Adrenal gland (tissue), 12 donors: ENCODE results near the gene PTPN14. TPM values are rescaled to one million over a fixed set of nuclear protein-coding genes. Genes with fewer than 3 reads are reported as not detected.

ENCODE experiments used
- DNase-seq, 7 donors: peaks; one replicate each; pipeline ENCODE4 v3.0.0-alpha.2; 2019 to 2020
- H3K27ac ChIP-seq, 5 donors: fragments of 200-600 bp; sonication (generic) in 4 of 5; 1 replicate in 3 of 5; 2 replicates in 2 of 5; pipeline versions ENCODE4 v1.5.1 to v1.8.0; 2016 to 2020; ENCODE audit warnings: mild to moderate bottlenecking in 1 of 5
- H3K27me3 ChIP-seq: fragments of 200-600 bp; 2 replicates; pipeline ENCODE4 v1.8.0; 2021
- H3K36me3 ChIP-seq, 2 donors: fragments of 200-600 bp; replicated peaks in 1 of 2; 1 replicate in 1 of 2; 2 replicates in 1 of 2; pipeline versions ENCODE4 v1.5.1 to v1.8.0; 2018 to 2022
- H3K4me1 ChIP-seq, 2 donors: fragments of 200-600 bp; replicated peaks in 1 of 2; 1 replicate in 1 of 2; 2 replicates in 1 of 2; pipeline versions ENCODE4 v1.5.1 to v1.8.0; 2018 to 2021
- H3K4me3 ChIP-seq, 4 donors: fragments of 200-600 bp; sonication (generic) in 3 of 4; one replicate each; pipeline ENCODE4 v1.5.1; 2016 to 2018
- H3K9me3 ChIP-seq, 3 donors: fragments of 200-600 bp; sonication (generic) in 1 of 3; replicated peaks in 1 of 3; 1 replicate in 2 of 3; 2 replicates in 1 of 3; pipeline versions ENCODE4 v1.5.1 to v1.8.0; 2016 to 2021
- POLR2A ChIP-seq, 2 donors: fragments of 450-650 bp; IDR thresholded peaks; one replicate each; pipeline ENCODE4 v1.6.1; 2017; ENCODE audit warnings: antibody characterized with exemption in 2 of 2, mild to moderate bottlenecking in 2 of 2, moderate library complexity in 1 of 2
- WGBS, 4 donors: extraction: QIAGEN DNeasy Blood & Tissue Kit in 2 of 4; methylation state at CpG; one replicate each; pipeline versions ENCODE4 v1.1.5 to v1.1.7; 2013 to 2017; 5-methylcytosine and 5-hydroxymethylcytosine counted together
- intact Hi-C, 2 donors: fragments of 100-400 bp; cut with DNase I; formaldehyde crosslinking; loops; one replicate each; pipeline versions ENCODE4 v1.14.1 to v1.15.0; 2022 to 2023
- polyA plus RNA-seq, 3 donors: library from polyadenylated mRNA; stranded (reverse); fragments of 200-250 nt in 2 of 3; fragments of 350-450 nt in 1 of 3; fragmentation: Illumina TruSeq in 1 of 3; extraction: RNeasy Lipid Tissue Mini Kit (QIAGEN cat#74804) in 1 of 3; gene quantifications; one replicate each; pipeline ENCODE4 v1.2.3, GENCODE V29; 2013 to 2014
- total RNA-seq, 9 donors: library from RNA; depleted of rRNA in 4 of 9; stranded (reverse); fragments of >200 nt in 4 of 9; fragments of 120-200 nt in 1 of 9; fragmentation: NEBNext Ultra II Directional in 1 of 9; extraction: Animal tissue kit (Norgen Biotek cat#: 25700) in 1 of 9; gene quantifications; one replicate each; pipeline versions ENCODE4 v1.1.0 to v1.2.4, GENCODE V29; 2013 to 2023
- TF ChIP-seq, protein P1 (sequence below), 6 experiments: fragments of 450-650 bp in 4 of 6; fragments of 200-600 bp in 2 of 6; sonication (generic) in 1 of 6; IDR thresholded peaks; 1 replicate in 5 of 6; 2 replicates in 1 of 6; pipeline versions ENCODE4 v1.5.1 to v1.8.0; 2016 to 2021; ENCODE audit warnings: antibody characterized with exemption in 6 of 6, mild to moderate bottlenecking in 2 of 6, moderate library complexity in 1 of 6
- donor health status: healthy with polysubstance abuse.
- donor health status: Bipolar disorder and iron deficiency.
- donor health status: DM: yes; HTN: yes; CAD: no.
- donor health status: DM: no; HTN: no; CAD: no.
- donor health status: DM: no; HTN: no; CAD: no.
- donor health status: DM: yes; HTN: yes; CAD: no.

Gene PTPN14
- total and polyA plus RNA-seq, 12 donors, result 7.9 to 96.2 (median 32.0) TPM

DNA sequence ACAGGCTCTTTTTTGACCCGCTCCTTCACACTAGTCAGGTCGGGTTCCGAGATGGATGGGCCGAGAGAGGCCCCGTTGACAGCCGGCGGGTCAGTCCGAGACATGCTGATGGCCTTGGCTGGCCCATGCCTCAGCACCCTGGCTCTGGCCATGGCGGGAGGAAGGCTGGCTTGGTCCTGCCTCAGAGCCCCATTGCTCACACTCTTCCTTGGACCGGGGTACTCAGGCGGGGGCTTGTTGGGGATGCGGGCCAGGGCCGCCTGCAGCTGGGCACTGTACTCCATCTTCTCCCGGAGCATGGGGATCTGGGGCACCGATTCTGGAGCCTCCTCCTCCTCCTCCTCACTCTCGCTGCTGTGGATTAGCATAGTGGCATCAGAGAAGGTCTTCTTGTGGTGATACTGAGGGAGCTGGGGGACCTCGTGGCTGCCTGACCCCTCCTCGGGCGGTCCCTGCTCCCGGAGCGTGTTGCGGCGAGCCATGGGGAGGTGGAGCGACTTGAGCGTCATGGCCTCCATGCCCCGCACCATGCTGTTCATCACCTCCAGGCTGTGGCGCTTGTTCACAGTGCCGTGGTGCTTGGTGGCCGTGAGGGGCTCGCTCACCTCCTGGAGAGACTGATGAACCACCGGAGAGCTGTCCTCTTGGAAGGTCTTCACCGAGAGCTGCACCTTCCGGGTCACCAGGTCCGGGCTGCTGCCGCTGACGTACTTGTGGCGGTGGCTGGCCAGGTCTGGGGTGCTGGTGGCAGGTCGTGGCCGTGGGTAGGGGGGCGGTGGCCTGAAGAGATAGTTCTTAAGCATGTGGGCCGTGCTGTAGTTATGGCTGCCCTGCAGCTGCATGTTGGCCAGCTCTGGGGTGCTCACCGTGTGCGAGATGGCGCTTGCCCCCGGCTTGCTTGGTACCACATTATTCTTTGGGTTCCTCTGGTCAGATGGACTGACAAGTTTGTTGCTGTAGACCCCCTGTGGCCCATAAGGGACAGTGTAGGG lies 167.7 kb downstream of the PTPN14 start:
- H3K27ac ChIP-seq, result no peak overlapping the region
- no peaks in the 10 kb centered on the region for H3K27me3 ChIP-seq
- TF ChIP-seq POLR2A (IDR thresholded peaks at IDR 0.05), result no peak
- TF ChIP-seq, protein P1, sequence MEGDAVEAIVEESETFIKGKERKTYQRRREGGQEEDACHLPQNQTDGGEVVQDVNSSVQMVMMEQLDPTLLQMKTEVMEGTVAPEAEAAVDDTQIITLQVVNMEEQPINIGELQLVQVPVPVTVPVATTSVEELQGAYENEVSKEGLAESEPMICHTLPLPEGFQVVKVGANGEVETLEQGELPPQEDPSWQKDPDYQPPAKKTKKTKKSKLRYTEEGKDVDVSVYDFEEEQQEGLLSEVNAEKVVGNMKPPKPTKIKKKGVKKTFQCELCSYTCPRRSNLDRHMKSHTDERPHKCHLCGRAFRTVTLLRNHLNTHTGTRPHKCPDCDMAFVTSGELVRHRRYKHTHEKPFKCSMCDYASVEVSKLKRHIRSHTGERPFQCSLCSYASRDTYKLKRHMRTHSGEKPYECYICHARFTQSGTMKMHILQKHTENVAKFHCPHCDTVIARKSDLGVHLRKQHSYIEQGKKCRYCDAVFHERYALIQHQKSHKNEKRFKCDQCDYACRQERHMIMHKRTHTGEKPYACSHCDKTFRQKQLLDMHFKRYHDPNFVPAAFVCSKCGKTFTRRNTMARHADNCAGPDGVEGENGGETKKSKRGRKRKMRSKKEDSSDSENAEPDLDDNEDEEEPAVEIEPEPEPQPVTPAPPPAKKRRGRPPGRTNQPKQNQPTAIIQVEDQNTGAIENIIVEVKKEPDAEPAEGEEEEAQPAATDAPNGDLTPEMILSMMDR (IDR thresholded peaks at IDR 0.05), result no peak
- H3K4me3 ChIP-seq, result no peak overlapping the region
- H3K36me3 ChIP-seq, result peaks cover 0 to 23% of the 10 kb centered on the region in 2 donors
- DNase-seq, result no peak
- intact Hi-C loops, result no loop called here
- WGBS, 4 donors, result 95 to 100% (median 96%) methylated on average over 22 to 45 of the region's 45 CpGs
- peaks cover 0 to 7% of the 10 kb centered on the region in 2 donors for H3K4me1 ChIP-seq
- H3K9me3 ChIP-seq, result no peaks in the 10 kb centered on the region

DNA sequence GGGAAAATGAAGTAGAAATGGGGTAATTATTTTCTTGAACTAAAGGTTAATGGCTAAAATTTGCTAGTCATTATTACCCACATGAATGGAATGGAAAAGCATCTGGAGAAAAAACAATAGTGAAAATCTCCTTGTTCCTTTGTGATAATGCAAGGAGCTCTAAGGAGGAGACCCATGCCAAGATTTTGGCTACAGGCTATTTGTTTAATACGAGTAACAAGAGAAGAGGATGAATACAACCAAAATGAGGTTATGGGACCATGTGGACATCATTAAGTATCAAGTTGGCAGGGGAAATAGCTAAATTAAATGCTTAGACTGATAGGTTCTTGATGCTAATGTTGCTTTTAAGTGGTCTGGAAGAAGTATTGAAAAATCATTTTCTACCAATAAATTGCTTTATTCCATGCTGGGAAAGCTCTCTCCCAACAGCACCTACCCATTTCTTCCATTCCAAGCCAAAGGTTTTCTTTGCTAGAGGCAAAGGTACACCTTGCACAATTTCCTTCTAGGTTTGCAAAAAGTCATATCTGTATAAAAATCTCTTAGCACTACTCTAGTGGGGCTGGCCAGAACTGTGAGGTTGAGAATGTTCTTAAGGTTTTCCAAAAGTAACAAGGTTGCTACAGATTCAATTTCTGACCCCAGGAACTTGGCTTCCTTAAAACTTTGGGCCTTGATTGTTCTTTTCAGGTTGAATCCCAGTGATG lies 170.3 kb downstream of the PTPN14 start:
- TF ChIP-seq POLR2A (IDR thresholded peaks at IDR 0.05), result no peak
- TF ChIP-seq, protein P1 (IDR thresholded peaks at IDR 0.05), result no peak
- peaks cover 0 to under 1% of the 10 kb centered on the region in 2 donors for H3K4me1 ChIP-seq
- WGBS, 4 donors, result 79 to 92% (median 88%) methylated on average over 1 of the region's 1 CpG
- H3K27me3 ChIP-seq, result no peaks in the 10 kb centered on the region
- H3K9me3 ChIP-seq, result no peaks in the 10 kb centered on the region
- peaks cover 0 to 30% of the 10 kb centered on the region in 2 donors for H3K36me3 ChIP-seq
- DNase-seq, result no peak
- intact Hi-C loops, result no loop called here
- H3K27ac ChIP-seq, result no peak overlapping the region
- H3K4me3 ChIP-seq, result no peak overlapping the region

DNA sequence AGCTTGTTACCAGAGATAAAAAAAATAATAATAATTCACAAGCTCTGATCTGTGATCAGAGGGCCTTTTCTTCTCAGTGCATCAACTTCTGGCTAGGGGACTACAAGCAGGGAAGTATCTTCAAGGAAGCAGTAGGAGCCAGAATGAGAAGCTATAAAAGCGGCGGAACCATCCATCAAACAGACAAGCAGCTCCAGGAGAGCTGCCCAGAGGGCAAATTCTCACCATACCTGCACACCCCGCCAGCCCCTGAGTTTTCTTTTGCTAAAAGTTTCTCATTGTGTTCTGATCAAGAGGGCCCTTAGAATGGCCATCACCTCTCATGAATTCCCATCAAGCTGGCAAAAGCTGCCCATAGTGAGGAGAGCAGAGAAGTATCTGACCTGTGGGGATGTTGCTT lies 171.0 kb downstream of the PTPN14 start:
- Histone ChIP-seq H3K27ac (no peak overlapping the region), H3K36me3 (peaks cover 0 to 30% of the 10 kb centered on the region in 2 donors), H3K27me3 (no peaks in the 10 kb centered on the region), H3K9me3 (no peaks in the 10 kb centered on the region), H3K4me3 (no peak overlapping the region), H3K4me1 (no peaks in the 10 kb centered on the region)
- 83 to 90% (median 89%) methylated on average over 3 of the region's 3 CpGs for WGBS, 4 donors
- TF ChIP-seq, protein P1 (IDR thresholded peaks at IDR 0.05), result no peak
- DNase-seq, result no peak
- intact Hi-C loops, result no loop called here

DNA sequence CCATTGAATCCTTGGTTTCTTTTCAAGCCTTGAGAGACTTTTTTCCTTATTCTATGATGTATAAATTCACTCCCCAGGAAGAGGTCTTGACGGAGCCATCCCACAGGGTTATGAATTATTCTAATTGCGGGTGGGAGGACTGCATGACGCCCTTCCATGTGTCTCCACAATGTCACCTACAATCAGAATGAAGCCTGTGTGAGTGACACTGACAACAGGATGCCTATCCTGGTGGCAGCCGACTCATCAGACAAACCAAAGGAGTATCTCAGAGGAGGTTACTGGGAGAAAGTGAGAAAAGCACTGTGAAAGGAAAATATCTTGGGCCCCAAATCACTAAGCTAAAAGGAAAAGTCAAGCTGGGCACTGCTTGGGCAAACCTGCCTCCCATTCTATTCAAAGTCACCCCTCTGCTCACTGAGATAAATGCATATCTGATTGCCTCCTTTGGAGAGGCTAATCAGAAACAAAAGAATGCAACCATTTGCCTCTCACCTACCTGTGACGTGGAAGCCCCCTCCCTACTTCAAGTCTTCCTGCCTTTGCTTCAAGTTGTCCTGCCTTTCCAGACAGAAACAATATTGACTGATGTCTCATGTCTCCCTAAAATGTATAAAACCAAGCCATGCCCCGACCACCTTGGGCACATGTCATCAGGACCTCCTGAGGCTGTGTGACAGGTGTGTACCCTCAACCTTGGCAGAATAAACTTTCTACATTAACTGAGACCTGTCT lies 172.0 kb downstream of the PTPN14 start:
- Histone ChIP-seq H3K4me1 (no peaks in the 10 kb centered on the region), H3K27ac (no peak overlapping the region), H3K4me3 (no peak overlapping the region), H3K9me3 (no peaks in the 10 kb centered on the region), H3K36me3 (peaks cover 0 to 30% of the 10 kb centered on the region in 2 donors), H3K27me3 (no peaks in the 10 kb centered on the region)
- TF ChIP-seq POLR2A (IDR thresholded peaks at IDR 0.05), result no peak
- TF ChIP-seq, protein P1 (IDR thresholded peaks at IDR 0.05), result no peak
- intact Hi-C loops, result no loop called here
- WGBS, 4 donors, result 88 to 90% (median 88%) methylated on average over 6 of the region's 6 CpGs
- no peak for DNase-seq
